SU-DHL-6 (cell line): ENCODE measurements around the gene ATP5IF1.

ENCODE experiments used
- EZH2phosphoT487 ChIP-seq: fragments of 200-600 bp; sonication (generic), shearing (Covaris generic); conservative IDR thresholded peaks from 2 replicates; pipeline ENCODE4 v1.6.1; 2018; ENCODE audit warnings: mild to moderate bottlenecking, antibody characterized with exemption, low read length, moderate library complexity, mixed read lengths
- TF ChIP-seq, protein P1 (sequence below): fragments of 200-600 bp; sonication (generic); IDR thresholded peaks from one replicate; pipeline ENCODE4 v1.5.1; 2017; ENCODE audit warnings: antibody characterized with exemption, mild to moderate bottlenecking, low read length, moderate library complexity; ENCODE audit not compliant: insufficient read depth, poor library complexity, severe bottlenecking

DNA sequence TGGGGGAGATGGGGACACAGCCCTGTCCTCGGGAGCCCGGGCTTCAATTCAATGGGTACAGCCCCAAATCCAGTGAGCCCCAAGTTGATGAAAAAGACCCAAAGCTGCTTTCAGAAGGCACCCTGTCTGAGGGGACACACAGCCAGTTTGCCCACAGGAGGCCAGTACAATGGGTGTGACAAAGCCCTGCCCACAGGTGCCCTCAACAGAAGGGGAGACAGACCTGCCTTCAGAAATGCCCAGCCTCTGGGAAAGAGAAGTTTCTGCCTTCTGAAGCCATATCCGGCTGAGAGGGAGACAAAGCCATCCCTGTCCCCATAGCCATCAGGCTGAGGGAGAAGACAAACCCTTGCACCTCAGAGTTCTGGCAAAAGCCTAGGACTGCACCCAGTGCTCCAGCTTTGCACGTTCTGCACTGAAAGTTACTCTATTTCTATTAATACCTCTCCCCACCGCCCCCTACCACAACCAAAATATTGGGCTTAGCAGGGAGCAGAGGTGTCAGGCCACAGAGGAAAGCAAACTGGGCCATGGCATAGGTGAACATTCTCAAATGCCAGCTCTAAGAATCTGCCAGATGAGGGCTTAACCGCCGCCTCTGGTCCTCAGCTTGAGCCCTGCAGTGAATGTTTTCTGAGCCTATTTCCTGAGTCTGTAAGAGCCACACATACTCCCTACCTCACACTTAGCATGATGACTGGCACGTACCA is 41.4 kb upstream of the ATP5IF1 start:
- TF ChIP-seq, protein P1, sequence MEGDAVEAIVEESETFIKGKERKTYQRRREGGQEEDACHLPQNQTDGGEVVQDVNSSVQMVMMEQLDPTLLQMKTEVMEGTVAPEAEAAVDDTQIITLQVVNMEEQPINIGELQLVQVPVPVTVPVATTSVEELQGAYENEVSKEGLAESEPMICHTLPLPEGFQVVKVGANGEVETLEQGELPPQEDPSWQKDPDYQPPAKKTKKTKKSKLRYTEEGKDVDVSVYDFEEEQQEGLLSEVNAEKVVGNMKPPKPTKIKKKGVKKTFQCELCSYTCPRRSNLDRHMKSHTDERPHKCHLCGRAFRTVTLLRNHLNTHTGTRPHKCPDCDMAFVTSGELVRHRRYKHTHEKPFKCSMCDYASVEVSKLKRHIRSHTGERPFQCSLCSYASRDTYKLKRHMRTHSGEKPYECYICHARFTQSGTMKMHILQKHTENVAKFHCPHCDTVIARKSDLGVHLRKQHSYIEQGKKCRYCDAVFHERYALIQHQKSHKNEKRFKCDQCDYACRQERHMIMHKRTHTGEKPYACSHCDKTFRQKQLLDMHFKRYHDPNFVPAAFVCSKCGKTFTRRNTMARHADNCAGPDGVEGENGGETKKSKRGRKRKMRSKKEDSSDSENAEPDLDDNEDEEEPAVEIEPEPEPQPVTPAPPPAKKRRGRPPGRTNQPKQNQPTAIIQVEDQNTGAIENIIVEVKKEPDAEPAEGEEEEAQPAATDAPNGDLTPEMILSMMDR, result no peak
- no peak for TF ChIP-seq EZH2phosphoT487
